ENCODE measurements around the gene SPECC1L.
A peak's percentile ranks its signal among the peaks of the same experiment; 100 is the strongest.

SPECC1L gene

DNA sequence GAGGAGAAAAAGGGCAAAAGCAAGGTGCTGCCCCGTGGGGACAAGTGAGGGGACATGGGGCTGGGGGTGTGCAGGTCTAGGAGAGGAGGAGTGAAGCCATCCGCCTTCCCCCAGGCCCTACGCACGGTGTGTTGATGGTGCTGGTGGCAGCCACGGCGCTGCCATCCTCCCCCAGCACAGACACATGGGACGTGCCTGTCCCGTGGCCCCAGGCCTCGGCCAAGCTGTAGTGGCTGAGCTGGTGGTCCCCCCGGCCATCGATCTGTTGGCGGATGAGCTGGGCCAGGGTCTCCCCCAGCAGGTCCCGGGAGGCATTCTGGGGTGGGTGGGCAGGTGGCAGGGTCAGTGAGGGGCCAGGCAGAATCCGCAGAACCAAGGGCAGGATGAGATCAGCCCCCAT is 44.7 kb upstream of the SPECC1L start:
- Histone ChIP-seq H3K9me3 (ENCODE audit: insufficient read depth, low read length) (no peaks in the 10 kb centered on the region), H3F3A (ENCODE audit: insufficient read depth) (no peaks in the 10 kb centered on the region), H4K20me1 (ENCODE audit: low read depth, low read length) (no peaks in the 10 kb centered on the region), H3K27ac (ENCODE audit: low read depth, low read length) (no peak overlapping the region), H3K9me2 (replicated peaks; ENCODE audit: insufficient read depth, low read length) (no peaks in the 10 kb centered on the region), H2AFZ (ENCODE audit: low read depth, low read length, severe bottlenecking) (no peak overlapping the region), H3K9ac (ENCODE audit: low read length) (no peak overlapping the region), H3K27me3 (ENCODE audit: low read length) (no peaks in the 10 kb centered on the region), H3K4me2 (ENCODE audit: low read depth, low read length, poor library complexity, severe bottlenecking) (no peak overlapping the region), H3K36me3 (ENCODE audit: low read length) (no peaks in the 10 kb centered on the region), H3K79me2 (ENCODE audit: insufficient read depth, low read length) (no peaks in the 10 kb centered on the region), H3K4me3 (ENCODE audit: insufficient read depth, low read length, poor library complexity, severe bottlenecking) (no peak overlapping the region)
- TF ChIP-seq EZH2phosphoT487 (conservative IDR thresholded peaks at IDR 0.05; ENCODE audit: low read length): no peak
- TF ChIP-seq, protein P1, sequence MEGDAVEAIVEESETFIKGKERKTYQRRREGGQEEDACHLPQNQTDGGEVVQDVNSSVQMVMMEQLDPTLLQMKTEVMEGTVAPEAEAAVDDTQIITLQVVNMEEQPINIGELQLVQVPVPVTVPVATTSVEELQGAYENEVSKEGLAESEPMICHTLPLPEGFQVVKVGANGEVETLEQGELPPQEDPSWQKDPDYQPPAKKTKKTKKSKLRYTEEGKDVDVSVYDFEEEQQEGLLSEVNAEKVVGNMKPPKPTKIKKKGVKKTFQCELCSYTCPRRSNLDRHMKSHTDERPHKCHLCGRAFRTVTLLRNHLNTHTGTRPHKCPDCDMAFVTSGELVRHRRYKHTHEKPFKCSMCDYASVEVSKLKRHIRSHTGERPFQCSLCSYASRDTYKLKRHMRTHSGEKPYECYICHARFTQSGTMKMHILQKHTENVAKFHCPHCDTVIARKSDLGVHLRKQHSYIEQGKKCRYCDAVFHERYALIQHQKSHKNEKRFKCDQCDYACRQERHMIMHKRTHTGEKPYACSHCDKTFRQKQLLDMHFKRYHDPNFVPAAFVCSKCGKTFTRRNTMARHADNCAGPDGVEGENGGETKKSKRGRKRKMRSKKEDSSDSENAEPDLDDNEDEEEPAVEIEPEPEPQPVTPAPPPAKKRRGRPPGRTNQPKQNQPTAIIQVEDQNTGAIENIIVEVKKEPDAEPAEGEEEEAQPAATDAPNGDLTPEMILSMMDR (IDR thresholded peaks at IDR 0.05; ENCODE audit: insufficient read depth, low read length, poor library complexity, severe bottlenecking): no peak

DNA sequence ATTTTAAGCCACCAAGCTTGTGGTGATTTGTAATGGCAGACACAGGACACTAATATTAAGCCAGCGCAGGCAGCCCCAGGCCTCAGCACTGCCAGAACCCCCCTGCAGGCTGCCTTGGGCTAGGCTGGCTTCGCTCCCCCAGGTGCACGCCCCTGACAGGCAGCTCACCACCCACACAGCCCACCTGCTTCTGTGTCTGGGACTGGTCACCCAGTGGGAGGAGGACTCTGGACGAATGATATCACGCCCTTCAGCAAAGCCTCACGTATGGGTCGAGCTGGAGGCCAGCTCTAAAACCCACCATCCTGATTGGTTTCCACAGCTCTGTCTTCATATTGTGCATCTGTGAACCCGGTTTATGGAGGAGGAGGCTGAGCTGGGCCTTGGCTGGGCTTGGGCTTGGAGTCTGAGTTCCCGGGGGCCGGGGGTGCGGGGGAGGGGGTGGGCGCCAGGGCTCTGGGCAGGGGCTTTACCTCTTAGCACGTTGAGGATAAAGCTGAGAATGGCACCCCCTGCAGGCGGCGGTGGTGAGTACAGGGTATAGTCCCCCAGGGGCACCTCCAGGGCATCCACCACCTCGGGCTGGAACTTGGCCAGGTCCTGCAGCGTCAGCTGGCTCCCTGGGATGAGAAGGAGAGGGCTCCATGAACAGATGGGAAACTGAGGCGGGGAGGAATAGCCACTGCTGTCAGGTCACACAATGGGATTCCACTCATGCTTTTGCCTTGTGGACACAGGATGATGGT is 39.5 kb upstream of the SPECC1L start:
- Histone ChIP-seq H3K4me2 (ENCODE audit: low read depth, low read length, poor library complexity, severe bottlenecking) (no peak overlapping the region), H3F3A (ENCODE audit: insufficient read depth) (no peaks in the 10 kb centered on the region), H3K9me3 (ENCODE audit: insufficient read depth, low read length) (no peaks in the 10 kb centered on the region), H3K4me3 (ENCODE audit: insufficient read depth, low read length, poor library complexity, severe bottlenecking) (no peak overlapping the region), H4K20me1 (ENCODE audit: low read depth, low read length) (no peaks in the 10 kb centered on the region), H2AFZ (ENCODE audit: low read depth, low read length, severe bottlenecking) (no peak overlapping the region), H3K27me3 (ENCODE audit: low read length) (no peaks in the 10 kb centered on the region), H3K27ac (ENCODE audit: low read depth, low read length) (no peak overlapping the region), H3K9ac (ENCODE audit: low read length) (no peak overlapping the region), H3K36me3 (ENCODE audit: low read length) (no peaks in the 10 kb centered on the region), H3K79me2 (ENCODE audit: insufficient read depth, low read length) (no peaks in the 10 kb centered on the region), H3K9me2 (replicated peaks; ENCODE audit: insufficient read depth, low read length) (no peaks in the 10 kb centered on the region)
- TF ChIP-seq, protein P1 (IDR thresholded peaks at IDR 0.05; ENCODE audit: insufficient read depth, low read length, poor library complexity, severe bottlenecking): peak; percentile 38
- TF ChIP-seq EZH2phosphoT487 (conservative IDR thresholded peaks at IDR 0.05; ENCODE audit: low read length): no peak

DNA sequence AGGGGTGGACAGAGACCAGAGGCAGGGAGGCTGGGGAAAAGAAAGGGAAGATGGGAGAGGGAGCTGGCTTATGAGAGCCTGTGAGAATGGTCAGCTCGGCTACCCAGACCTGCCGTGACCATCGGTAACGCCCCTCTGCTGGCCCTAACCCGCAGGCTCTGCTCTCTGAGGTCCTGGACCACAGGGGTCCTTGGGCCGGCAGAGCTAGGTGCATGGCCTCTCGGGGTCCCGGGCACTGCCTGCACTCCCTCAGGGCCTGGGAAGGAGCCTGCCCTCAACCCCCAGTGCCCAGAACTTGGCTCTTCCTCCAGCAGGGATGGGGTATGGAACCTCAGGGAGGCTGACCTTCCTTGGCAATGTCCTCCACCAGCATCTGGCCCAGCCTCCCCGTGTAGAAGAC is 38.9 kb upstream of the SPECC1L start:
- Histone ChIP-seq H3F3A (ENCODE audit: insufficient read depth) (no peaks in the 10 kb centered on the region), H3K9me3 (ENCODE audit: insufficient read depth, low read length) (no peaks in the 10 kb centered on the region), H3K4me2 (ENCODE audit: low read depth, low read length, poor library complexity, severe bottlenecking) (no peak overlapping the region), H3K27ac (ENCODE audit: low read depth, low read length) (no peak overlapping the region), H4K20me1 (ENCODE audit: low read depth, low read length) (no peaks in the 10 kb centered on the region), H3K79me2 (ENCODE audit: insufficient read depth, low read length) (no peaks in the 10 kb centered on the region), H2AFZ (ENCODE audit: low read depth, low read length, severe bottlenecking) (no peak overlapping the region), H3K36me3 (ENCODE audit: low read length) (no peaks in the 10 kb centered on the region), H3K9ac (ENCODE audit: low read length) (no peak overlapping the region), H3K9me2 (replicated peaks; ENCODE audit: insufficient read depth, low read length) (no peaks in the 10 kb centered on the region), H3K27me3 (ENCODE audit: low read length) (no peaks in the 10 kb centered on the region), H3K4me3 (ENCODE audit: insufficient read depth, low read length, poor library complexity, severe bottlenecking) (no peak overlapping the region)
- TF ChIP-seq, protein P1 (IDR thresholded peaks at IDR 0.05; ENCODE audit: insufficient read depth, low read length, poor library complexity, severe bottlenecking): no peak
- TF ChIP-seq EZH2phosphoT487 (conservative IDR thresholded peaks at IDR 0.05; ENCODE audit: low read length): no peak

Data from SU-DHL-6 (cell line).